GM23338 (cell line): Measurements from ENCODE around the gene ROCK2. TPM values are rescaled to one million over a fixed set of nuclear protein-coding genes. Genes with fewer than 3 reads are reported as not detected.

ENCODE experiments used
- ATAC-seq: fragments of 200-7000 bp; cut with Tn5 transposase; 3 replicates; pipeline ENCODE4 v1.9.1; 2020
- DNase-seq: peaks from one replicate; pipeline ENCODE4 v3.0.0-alpha.2; 2015; ENCODE audit warnings: low spot score
- H2AFZ ChIP-seq: fragments of 200-600 bp; sonication (generic); 2 replicates; pipeline ENCODE4 v1.8.0; 2016; ENCODE audit warnings: antibody characterized with exemption, mild to moderate bottlenecking, moderate library complexity
- H3F3A ChIP-seq: fragments of 200-600 bp; sonication (generic); replicated peaks from 2 replicates; pipeline ENCODE4 v1.8.0; 2017; ENCODE audit warnings: antibody characterized with exemption, mixed run types, low read depth
- H3K27ac ChIP-seq: fragments of 200-600 bp; sonication (generic); 2 replicates; pipeline ENCODE4 v1.6.1; 2016; ENCODE audit warnings: low read depth
- H3K27me3 ChIP-seq: fragments of 200-600 bp; sonication (generic); 2 replicates; pipeline ENCODE4 v1.8.0; 2016; ENCODE audit warnings: mild to moderate bottlenecking, mixed run types, moderate library complexity; ENCODE audit not compliant: insufficient read depth
- H3K36me3 ChIP-seq: fragments of 200-600 bp; sonication (generic); 2 replicates; pipeline ENCODE4 v1.8.0; 2016; ENCODE audit warnings: mild to moderate bottlenecking; ENCODE audit not compliant: insufficient read depth
- H3K4me1 ChIP-seq: fragments of 200-600 bp; sonication (generic); 2 replicates; pipeline ENCODE4 v1.8.0; 2016; ENCODE audit warnings: mild to moderate bottlenecking, moderate library complexity; ENCODE audit not compliant: insufficient read depth
- H3K4me2 ChIP-seq: fragments of 200-600 bp; sonication (generic); 2 replicates; pipeline ENCODE4 v1.7.1; 2017; ENCODE audit warnings: mixed run types
- H3K4me3 ChIP-seq: fragments of 200-600 bp; sonication (generic); 2 replicates; pipeline ENCODE4 v1.6.1; 2016; ENCODE audit warnings: mixed run types
- H3K79me2 ChIP-seq: fragments of 200-600 bp; sonication (generic); replicated peaks from 2 replicates; pipeline ENCODE4 v1.8.0; 2017; ENCODE audit warnings: mild to moderate bottlenecking; ENCODE audit not compliant: insufficient read depth
- H3K9me2 ChIP-seq: fragments of 200-600 bp; sonication (generic); 2 replicates; pipeline ENCODE4 v1.8.0; 2017; ENCODE audit not compliant: insufficient read depth
- H4K20me1 ChIP-seq: fragments of 200-600 bp; sonication (generic); replicated peaks from 2 replicates; pipeline ENCODE4 v1.8.0; 2017; ENCODE audit warnings: mild to moderate bottlenecking; ENCODE audit not compliant: insufficient read depth
- H3K27ac Mint-ChIP-seq: 2 replicates; pipeline ENCODE4 v1.8.0; 2020; ENCODE audit warnings: inconsistent platforms, mild to moderate bottlenecking, moderate library complexity, mixed read lengths
- H3K27me3 Mint-ChIP-seq: 3 replicates; pipeline ENCODE4 v1.8.0; 2022; ENCODE audit warnings: low read depth, mild to moderate bottlenecking, moderate library complexity, mixed read lengths, inconsistent platforms; ENCODE audit not compliant: insufficient read depth, poor library complexity
- H3K36me3 Mint-ChIP-seq: 3 replicates; pipeline ENCODE4 v1.8.0; 2021; ENCODE audit warnings: low read depth, mild to moderate bottlenecking, inconsistent platforms, moderate library complexity, mixed read lengths
- H3K4me1 Mint-ChIP-seq: 3 replicates; pipeline ENCODE4 v1.8.0; 2020; ENCODE audit warnings: mild to moderate bottlenecking, inconsistent platforms, mixed read lengths
- H3K4me3 Mint-ChIP-seq: 3 replicates; pipeline ENCODE4 v1.8.0; 2021; ENCODE audit warnings: moderate library complexity, mild to moderate bottlenecking, inconsistent platforms, mixed read lengths
- H3K9me3 Mint-ChIP-seq: 3 replicates; pipeline ENCODE4 v1.8.0; 2020; ENCODE audit warnings: moderate library complexity, mild to moderate bottlenecking, inconsistent platforms, mixed read lengths
- CREB1 ChIP-seq: fragments of 250-450 bp; sonication (Bioruptor Pico); IDR thresholded peaks from 2 replicates; pipeline ENCODE4 v1.5.0; 2020; ENCODE audit warnings: low read depth, mild to moderate bottlenecking, moderate library complexity
- CTCF ChIP-seq, 2 experiments: fragments of 200-600 bp in 1 of 2; sonication (generic) in 1 of 2; conservative IDR thresholded peaks; 2 replicates each; pipeline versions ENCODE4 v1.5.1 to v1.6.1; 2016 to 2017; ENCODE audit warnings: antibody characterized with exemption in 2 of 2, low read depth in 2 of 2, mild to moderate bottlenecking in 2 of 2, moderate library complexity in 1 of 2
- EZH2 ChIP-seq: fragments of 200-600 bp; sonication (generic); IDR thresholded peaks from one replicate; pipeline ENCODE4 v1.8.0; 2017; ENCODE audit warnings: antibody characterized with exemption, mild to moderate bottlenecking, low read depth; ENCODE audit not compliant: unreplicated experiment
- EZH2phosphoT487 ChIP-seq: fragments of 200-600 bp; sonication (generic); IDR thresholded peaks from one replicate; pipeline ENCODE4 v1.8.1; 2018; ENCODE audit warnings: antibody characterized with exemption; ENCODE audit not compliant: unreplicated experiment
- JUNB ChIP-seq: IDR thresholded peaks from one replicate; pipeline ENCODE4 v1.6.1; 2016; ENCODE audit warnings: antibody characterized with exemption; ENCODE audit not compliant: unreplicated experiment
- NANOG ChIP-seq: IDR thresholded peaks from 2 replicates; pipeline ENCODE4 v1.6.1; 2016; ENCODE audit warnings: antibody characterized with exemption, borderline replicate concordance
- POLR2AphosphoS5 ChIP-seq: IDR thresholded peaks from 2 replicates; pipeline ENCODE4 v1.6.1; 2016; ENCODE audit warnings: antibody characterized with exemption, low read depth
- ZNF114 ChIP-seq: fragments of 250-450 bp; sonication (Bioruptor Pico); IDR thresholded peaks from 2 replicates; pipeline ENCODE4 v1.5.0; 2020; ENCODE audit warnings: mild to moderate bottlenecking, moderate library complexity
- ZNF331 ChIP-seq: fragments of 250-450 bp; sonication (Bioruptor Pico); IDR thresholded peaks from 2 replicates; pipeline ENCODE4 v1.5.0; 2020; ENCODE audit warnings: low read depth, mild to moderate bottlenecking, moderate library complexity
- ZNF462 ChIP-seq: fragments of 250-450 bp; sonication (Bioruptor Pico); IDR thresholded peaks from 2 replicates; pipeline ENCODE4 v1.5.0; 2020; ENCODE audit warnings: mild to moderate bottlenecking, moderate library complexity
- polyA plus RNA-seq: library from polyadenylated mRNA; unstranded; fragments of >200 nt; fragmentation: Nextera tagmentation; extraction: Ambion mirVana; gene quantifications from 2 replicates; pipeline ENCODE4 v1.2.1, GENCODE V29; 2016
- total RNA-seq: library from RNA; depleted of rRNA; stranded (reverse); fragments of >200 nt; shearing (Covaris generic); gene quantifications from 2 replicates; pipeline ENCODE4 v1.2.3, GENCODE V29; 2014

ROCK2 gene
- total and polyA plus RNA-seq, 2 experiments from 2014 or later, result 16.4 to 28.0 TPM

GRCh38 chr2:11186145-11186544 lies 158.3 kb downstream of the ROCK2 start:
- H3K4me1 ChIP-seq, result no peaks in the 10 kb centered on the region
- H3K27me3 ChIP-seq, result no peaks in the 10 kb centered on the region
- H3K27ac ChIP-seq, result no peak overlapping the region
- H3K4me2 ChIP-seq, result no peak overlapping the region
- DNase-seq, result no peak
- Mint-ChIP-seq H3K9me3 (no peaks in the 10 kb centered on the region; the same call in 2 of the 3 replicates), H3K36me3 (peaks cover 15% of the 10 kb centered on the region; the same call in 2 of the 3 replicates), H3K27me3 (peaks cover 1% of the 10 kb centered on the region), H3K27ac (no peak overlapping the region), H3K4me3 (no peak overlapping the region), H3K4me1 (no peaks in the 10 kb centered on the region)
- peaks cover 10% of the 10 kb centered on the region; the same call in 1 of the 2 replicates for H3K36me3 ChIP-seq
- H3K9me2 ChIP-seq, result no peaks in the 10 kb centered on the region
- no peak overlapping the region for H3K4me3 ChIP-seq
- ATAC-seq, result no peak
- H3F3A ChIP-seq, result no peaks in the 10 kb centered on the region
- H3K79me2 ChIP-seq, result no peaks in the 10 kb centered on the region
- no peak overlapping the region for H2AFZ ChIP-seq
- TF ChIP-seq POLR2AphosphoS5 (no peak), JUNB (no peak), CREB1 (CRISPR knock-in tag) (no peak), EZH2phosphoT487 (no peak), ZNF114 (CRISPR knock-in tag) (no peak), CTCF (conservative IDR thresholded peaks at IDR 0.05; ENCODE audit: low read depth in 2 of 2) (no peak), ZNF331 (CRISPR knock-in tag) (no peak), EZH2 (no peak), NANOG (no peak), ZNF462 (CRISPR knock-in tag) (no peak)
- no peaks in the 10 kb centered on the region for H4K20me1 ChIP-seq
